ENCODE results near the gene SEMA6C. TPM values are rescaled to one million over a fixed set of nuclear protein-coding genes. Genes with fewer than 3 reads are reported as not detected.

Gene SEMA6C
- total RNA-seq, 1 experiment from 2014 or later = 5.7 TPM

- Histone ChIP-seq H3K36me3 (ENCODE audit: control insufficient read depth, insufficient read depth, low read length) (no peaks in the 10 kb centered on the region; the same call in 1 of the 2 replicates), H3K27ac (ENCODE audit: low read length) (peak overlapping the region; percentile 24; the same call in 1 of the 2 replicates)
Observed at GRCh38 chr1:151193856-151194255, 47.4 kb upstream of the SEMA6C start.

GRCh38 chr1:151193304-151193703, 46.9 kb upstream of the SEMA6C start:
- TF ChIP-seq REST (IDR thresholded peaks at IDR 0.05; ENCODE audit: insufficient read depth in 1 of 2, low read depth in 2 of 2, low read length in 1 of 2) (no peak), TCF7L2 (IDR thresholded peaks at IDR 0.05; ENCODE audit: low read depth, low read length) (no peak), POLR2AphosphoS5 (IDR thresholded peaks at IDR 0.05; ENCODE audit: low read depth, low read length) (no peak), CTCF (IDR thresholded peaks at IDR 0.05) (no peak)
- H3K4me1 ChIP-seq (ENCODE audit: control insufficient read depth, insufficient read depth, low read length) = peaks cover 15% of the 10 kb centered on the region
- DNase-seq (ENCODE audit: low read depth, low spot score) = no peak
- no peaks in the 10 kb centered on the region; the same call in 1 of the 2 replicates for H3K36me3 ChIP-seq (ENCODE audit: control insufficient read depth, insufficient read depth, low read length)
- H3K27ac ChIP-seq (ENCODE audit: low read length) = no peak overlapping the region
- POLR2A ChIA-PET = no interaction called here
- CTCF ChIA-PET = no interaction called here
- no peak for ATAC-seq
- intact Hi-C loops (cut with micrococcal nuclease; ENCODE audit: unreplicated experiment) = no loop called here
- no peaks in the 10 kb centered on the region for H3K27me3 ChIP-seq (ENCODE audit: control insufficient read depth, insufficient read depth, low read length)
- in situ Hi-C loops (cut with HindIII; ENCODE audit: low pct_unique_long_range_greater_than_20kb, low sequenced_read_pairs) = no loop called here
- no peaks in the 10 kb centered on the region for H3K9me3 ChIP-seq (ENCODE audit: control insufficient read depth, insufficient read depth, low read depth, low read length)
- no TSS peak for BruUV-seq (replicated peaks)
- no peak overlapping the region for H3K4me3 ChIP-seq (ENCODE audit: low read depth in 2 of 2, low read length in 2 of 2)

More at GRCh38 chr1:151193856-151194255, 47.4 kb upstream of the SEMA6C start:
- no TSS peak for BruUV-seq (replicated peaks)
- H3K27me3 ChIP-seq (ENCODE audit: control insufficient read depth, insufficient read depth, low read length) = no peaks in the 10 kb centered on the region
- H3K9me3 ChIP-seq (ENCODE audit: control insufficient read depth, insufficient read depth, low read depth, low read length) = no peaks in the 10 kb centered on the region
- no peak overlapping the region; a peak in 1 of 4 replicates for H3K4me3 ChIP-seq (ENCODE audit: low read depth in 2 of 2, low read length in 2 of 2)
- intact Hi-C loops (cut with micrococcal nuclease; ENCODE audit: unreplicated experiment) = no loop called here
- H3K4me1 ChIP-seq (ENCODE audit: control insufficient read depth, insufficient read depth, low read length) = peaks cover 15% of the 10 kb centered on the region
- DNase-seq (ENCODE audit: low read depth, low spot score) = no peak
- POLR2A ChIA-PET = no interaction called here
- in situ Hi-C loops (cut with HindIII; ENCODE audit: low pct_unique_long_range_greater_than_20kb, low sequenced_read_pairs) = no loop called here
- ATAC-seq = no peak
- CTCF ChIA-PET = no interaction called here
- TF ChIP-seq SIN3A (IDR thresholded peaks at IDR 0.05; ENCODE audit: borderline replicate concordance, insufficient read depth, low read depth, low read length) (no peak), TCF7L2 (IDR thresholded peaks at IDR 0.05; ENCODE audit: low read depth, low read length) (no peak), CTCF (IDR thresholded peaks at IDR 0.05) (no peak), POLR2AphosphoS5 (IDR thresholded peaks at IDR 0.05; ENCODE audit: low read depth, low read length) (no peak), REST (IDR thresholded peaks at IDR 0.05; ENCODE audit: insufficient read depth in 1 of 2, low read depth in 2 of 2, low read length in 1 of 2) (no peak)
